Activated CD4-positive, alpha-beta T cell treated with anti-CD3 and anti-CD28 coated beads for 48 hours (primary cell): Measurements from ENCODE around the gene SCN2A.

Experiments
- DNase-seq: peaks from one replicate; pipeline ENCODE4 v3.0.0-alpha.2; 2020

The SCN2A gene

DNA sequence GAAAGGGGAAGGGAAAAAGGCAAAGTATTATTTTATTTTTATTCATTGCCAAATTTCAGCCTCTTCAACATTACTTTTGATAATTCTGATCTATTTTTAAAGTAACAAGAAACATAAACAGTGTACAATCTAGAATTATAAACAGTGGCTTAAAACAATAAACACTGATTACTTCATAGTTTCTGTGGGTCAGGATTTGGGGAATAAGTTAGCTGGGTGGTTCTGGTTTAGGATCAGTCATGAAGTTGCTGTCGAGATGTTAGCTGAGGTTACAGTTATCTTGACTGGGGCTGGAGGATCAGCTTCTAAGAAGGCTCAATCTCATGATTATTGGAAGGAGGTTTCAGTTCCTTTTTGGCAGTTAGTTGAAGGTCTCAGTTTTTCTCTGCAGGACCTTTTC lies 109.2 kb downstream of the SCN2A start:
- no peak for DNase-seq

DNA sequence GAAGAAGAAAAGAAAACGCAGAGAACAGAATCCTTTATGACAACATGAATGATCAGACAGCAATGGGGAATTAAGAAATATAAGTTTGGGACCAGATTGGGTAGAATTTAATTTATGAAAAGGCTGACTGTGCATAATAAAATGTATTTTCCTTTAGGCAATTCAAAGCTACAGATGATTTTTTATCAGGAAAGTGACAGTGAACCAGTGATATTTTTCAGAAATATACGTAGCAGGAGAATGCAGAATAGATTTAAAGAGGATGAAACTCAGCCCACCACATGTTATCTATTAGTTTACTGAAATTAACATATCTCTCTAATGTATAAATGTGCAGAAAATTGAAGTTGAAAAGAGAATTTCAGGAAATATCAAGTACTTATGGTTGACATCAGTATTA lies 110.0 kb downstream of the SCN2A start:
- DNase-seq = no peak

DNA sequence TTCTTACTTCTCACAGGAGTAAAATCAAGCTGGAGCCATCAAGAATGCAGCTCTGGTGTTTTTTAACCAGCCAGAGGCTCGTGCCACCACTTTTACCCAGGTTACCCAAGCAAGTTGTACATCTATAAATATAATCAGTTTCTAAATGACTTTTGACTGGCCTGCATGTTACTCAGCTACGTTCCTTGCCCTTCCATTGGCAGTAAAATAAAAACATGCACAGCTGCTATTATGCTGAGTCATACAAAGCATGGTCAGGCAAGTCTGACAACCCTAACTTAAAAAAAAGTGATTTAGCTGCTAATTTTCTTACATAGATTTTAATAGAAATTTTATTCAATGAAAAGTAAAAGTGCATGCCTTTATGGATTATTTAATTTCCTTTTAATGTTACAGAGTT lies 118.5 kb downstream of the SCN2A start:
- DNase-seq = no peak

DNA sequence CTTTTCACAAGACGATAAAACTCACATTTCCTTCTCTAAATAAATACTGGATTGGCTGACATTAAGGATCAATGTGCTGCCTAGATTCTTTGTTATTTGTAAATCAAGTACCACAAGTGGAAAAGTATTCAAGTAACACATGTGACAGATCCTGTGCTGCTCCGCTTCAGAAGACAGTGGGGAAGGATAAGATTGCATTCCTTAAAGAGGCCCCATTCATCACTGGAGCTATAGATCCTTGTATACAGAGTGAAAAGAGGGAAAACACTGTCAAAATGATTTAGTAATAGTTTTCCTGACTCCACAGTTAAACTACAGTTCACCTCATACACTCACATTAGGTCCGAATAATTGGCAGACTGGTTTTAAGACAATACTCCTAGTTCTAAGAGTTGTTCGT lies 122.3 kb downstream of the SCN2A start:
- DNase-seq = no peak

DNA sequence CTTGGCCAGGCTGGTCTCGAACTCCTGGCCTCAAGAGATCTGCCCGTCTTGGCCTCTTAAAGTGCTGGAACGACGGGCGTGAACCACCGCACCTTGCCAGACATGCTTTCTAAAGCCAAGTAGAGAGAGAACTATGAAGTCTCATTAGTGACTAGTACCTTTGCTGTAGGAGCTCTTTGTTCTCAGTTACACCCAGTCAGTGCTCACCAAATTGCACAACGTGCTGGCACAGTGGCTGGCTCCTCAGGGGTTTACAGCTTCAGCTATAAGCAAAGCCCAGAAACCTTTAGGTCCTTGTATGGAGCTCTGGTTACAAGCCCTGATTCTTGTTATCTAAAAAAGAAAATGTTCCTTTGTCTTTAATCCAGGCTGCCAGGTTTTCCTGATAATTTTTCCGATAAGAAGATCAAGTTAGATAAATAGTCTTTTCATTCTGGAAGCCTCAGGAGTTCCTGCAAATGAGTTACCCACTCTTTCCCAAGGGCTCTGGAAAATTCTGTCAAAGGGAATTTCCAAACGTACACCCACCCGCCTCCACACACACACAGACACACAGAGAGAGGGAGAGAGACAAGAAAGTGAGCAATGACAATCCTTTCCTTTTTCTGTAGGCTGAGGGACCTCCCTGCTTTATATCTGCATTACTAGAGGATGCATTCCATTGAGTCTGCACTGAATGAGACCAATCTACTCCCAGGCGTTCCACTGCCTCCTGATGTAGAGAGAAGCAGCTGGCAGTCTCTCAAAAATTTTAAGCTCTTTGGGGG lies 130.1 kb downstream of the SCN2A start:
- DNase-seq = no peak

DNA sequence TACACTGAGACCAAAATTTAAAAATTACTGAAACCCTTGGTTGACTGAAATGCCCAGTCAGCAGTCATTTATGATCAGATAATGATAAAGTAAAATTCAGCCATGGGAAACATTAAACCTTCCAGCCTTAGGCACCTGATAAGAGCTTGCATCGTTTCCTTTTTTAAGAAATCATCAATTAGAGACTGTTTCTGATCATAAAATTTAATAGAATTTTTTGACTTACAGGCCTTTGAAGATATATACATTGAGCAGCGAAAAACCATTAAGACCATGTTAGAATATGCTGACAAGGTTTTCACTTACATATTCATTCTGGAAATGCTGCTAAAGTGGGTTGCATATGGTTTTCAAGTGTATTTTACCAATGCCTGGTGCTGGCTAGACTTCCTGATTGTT lies 130.7 kb downstream of the SCN2A start:
- DNase-seq = no peak

DNA sequence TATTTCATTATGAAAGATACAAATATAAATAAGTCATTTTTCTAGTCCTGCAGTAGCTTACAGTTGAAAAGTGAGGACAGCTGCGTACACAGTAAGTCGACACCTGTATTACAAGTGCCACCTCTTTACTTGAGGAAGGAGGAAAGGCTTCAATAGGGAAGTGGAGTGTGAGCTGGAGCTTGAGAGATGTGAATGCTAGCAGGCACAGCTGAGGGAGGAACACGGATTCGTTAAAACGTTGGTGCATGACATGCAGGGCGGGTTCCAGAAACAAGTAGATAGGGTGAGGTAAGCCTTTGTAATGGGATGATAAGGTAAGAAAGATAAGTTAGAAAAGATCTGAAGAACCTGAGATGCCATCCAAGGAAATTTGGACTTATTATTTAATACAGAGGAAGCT lies 132.1 kb downstream of the SCN2A start:
- no peak for DNase-seq

DNA sequence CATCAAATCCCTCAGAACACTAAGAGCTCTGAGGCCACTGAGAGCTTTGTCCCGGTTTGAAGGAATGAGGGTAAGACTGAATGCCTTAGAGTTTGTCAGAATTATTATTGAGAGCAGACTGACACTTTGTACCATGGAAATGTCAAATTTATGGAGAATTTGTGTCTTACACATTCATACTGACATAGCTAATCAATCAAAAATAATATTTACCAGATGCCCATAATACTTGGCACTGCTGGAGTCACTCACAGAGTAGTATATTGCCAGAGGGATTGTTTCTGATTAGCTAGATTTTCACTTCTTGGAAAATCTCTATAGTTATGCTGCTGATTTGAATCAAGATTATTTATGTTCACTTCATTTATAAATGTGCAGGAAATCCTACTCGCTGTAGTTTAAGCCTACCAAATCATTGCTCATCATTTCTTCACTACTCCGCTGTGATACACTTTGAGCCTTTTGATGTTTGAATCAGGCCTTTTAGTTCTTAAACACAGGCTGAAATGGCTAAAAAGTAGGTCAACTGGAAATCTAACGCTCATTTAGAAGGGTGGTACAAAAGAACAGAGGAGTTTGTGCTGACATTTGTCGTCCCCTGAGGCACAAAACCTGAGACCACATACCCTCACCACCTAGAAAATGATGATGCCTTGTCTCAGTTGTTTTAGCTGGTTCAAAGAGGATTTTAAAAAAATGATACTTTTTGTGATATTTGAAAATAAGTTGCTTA lies 134.2 kb downstream of the SCN2A start:
- no peak for DNase-seq

DNA sequence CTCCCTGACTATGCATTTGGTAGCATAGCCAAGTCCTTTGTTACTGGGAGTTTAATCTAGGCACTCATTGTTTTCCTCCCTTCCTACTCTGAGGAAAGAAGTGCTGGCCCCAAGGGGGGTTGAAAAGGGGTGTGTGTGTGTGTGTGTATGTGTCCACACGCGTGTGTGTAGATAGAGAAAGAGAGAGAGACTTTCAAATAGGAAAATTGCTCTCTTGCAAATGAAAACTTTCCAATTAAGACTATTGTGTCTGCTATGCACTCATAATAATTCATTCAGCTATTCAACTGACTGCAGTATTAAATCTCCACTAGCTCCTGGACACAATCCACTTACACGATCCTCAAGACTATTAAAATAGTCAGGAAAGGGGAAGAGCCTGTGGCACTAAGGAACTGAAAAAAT lies 137.4 kb downstream of the SCN2A start:
- no peak for DNase-seq

DNA sequence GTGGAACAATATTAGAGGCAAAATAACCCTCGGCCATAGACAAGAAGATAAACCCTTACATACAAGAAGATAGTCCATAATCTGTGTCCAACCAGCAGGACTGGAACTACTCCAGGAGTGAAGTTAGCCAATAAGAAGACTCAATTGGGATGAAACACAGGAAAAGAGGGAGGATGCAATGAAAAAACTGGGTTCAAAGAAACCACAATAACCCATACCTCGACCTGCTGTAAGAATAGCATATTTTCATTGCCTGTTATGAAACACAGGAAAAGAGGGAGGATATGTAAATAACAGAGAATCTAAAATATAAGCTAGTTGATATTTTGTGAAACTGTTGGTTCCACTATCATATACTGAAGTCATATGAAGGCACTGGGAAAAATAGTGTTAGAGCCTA lies 143.1 kb downstream of the SCN2A start:
- no peak for DNase-seq

DNA sequence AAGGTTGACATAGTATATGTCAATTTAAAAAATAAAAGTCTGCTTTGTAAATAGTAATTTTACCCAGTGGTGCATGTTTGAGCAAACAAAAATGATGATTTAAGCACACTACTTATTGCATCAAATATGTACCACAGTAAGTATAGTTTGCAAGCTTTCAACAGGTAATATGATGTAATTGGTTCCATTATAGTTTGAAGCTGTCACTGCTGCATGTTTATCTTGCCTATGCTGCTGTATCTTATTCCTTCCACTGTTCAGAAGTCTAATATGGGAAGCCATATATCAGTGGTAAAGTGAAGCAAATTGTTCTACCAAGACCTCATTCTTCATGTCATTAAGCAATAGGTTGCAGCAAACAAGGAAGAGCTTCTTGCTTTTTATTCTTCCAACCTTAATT lies 151.7 kb downstream of the SCN2A start:
- no peak for DNase-seq

DNA sequence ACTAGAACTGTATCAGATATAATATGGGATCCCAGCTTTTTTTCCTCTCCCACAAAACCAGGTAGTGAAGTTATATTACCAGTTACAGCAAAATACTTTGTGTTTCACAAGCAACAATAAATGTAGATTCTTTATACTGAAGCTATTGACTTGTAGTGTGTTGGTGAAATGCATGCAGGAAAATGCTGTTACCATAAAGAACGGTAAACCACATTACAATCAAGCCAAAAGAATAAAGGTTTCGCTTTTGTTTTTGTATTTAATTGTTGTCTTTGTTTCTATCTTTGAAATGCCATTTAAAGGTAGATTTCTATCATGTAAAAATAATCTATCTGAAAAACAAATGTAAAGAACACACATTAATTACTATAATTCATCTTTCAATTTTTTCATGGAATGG lies 152.6 kb downstream of the SCN2A start:
- DNase-seq = no peak

DNA sequence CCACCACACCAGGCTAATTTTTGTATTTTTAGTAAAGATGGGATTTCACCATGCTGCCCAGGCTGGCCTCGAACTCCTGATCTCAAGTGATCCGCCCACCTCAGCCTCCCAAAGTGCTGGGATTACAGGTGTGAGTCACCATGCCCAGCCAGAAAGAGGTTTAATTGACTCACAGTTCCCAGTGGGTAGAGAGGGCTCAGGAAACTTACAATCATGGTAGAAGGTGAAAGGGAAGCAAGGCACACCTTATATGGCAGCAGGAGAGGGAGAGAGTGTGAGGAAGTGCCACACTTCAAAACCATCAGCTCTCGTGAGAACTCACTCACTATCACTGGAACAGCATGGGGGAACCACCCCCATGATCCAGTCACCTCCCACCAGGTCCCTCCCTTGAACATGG lies 159.4 kb downstream of the SCN2A start:
- DNase-seq = peak; percentile 33

DNA sequence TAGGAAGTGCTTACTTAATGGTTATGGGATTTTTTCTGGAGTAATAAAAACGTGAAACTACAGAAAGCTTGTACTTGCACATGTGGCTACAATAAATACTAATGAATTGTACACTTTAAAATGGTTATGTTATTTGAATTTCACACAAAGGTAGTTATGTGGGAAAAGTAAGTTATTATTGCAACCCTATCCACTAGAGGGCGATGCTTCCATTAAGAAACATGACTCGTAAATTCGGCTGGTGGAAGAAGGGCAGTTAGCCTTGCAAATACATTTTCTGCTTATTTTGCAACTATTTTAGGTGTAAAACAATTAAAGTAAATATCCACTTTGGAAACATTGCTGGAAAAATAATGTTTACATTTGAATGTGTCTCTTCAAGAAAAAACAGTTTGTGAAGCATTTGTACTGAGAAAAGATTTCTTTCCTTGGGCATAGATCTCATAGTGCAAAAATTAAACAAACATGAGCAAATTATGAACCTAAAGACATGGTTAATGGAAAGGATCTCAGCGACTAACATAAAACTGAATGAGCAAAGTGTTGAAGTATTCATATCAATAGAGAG lies 162.2 kb downstream of the SCN2A start:
- DNase-seq = peak; percentile 7

DNA sequence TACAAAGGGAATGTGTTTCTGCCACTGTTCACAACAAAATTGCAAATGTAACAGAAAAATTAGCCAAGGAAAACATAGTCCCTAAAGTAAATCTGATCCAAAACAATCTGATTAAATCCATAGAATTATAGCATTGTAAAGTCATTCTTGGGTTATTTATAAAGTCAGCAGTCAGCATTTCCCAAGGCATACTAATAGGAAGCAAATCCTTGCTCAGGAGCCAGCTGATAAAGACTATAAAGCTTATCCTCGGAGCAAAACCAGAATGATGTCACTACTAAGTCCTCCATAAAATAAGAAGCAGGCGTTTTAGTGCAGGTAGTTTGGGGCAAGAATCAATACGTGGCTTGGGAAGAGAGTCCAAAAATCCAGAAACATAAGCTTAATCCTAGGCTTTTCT lies 162.9 kb downstream of the SCN2A start:
- DNase-seq = no peak

DNA sequence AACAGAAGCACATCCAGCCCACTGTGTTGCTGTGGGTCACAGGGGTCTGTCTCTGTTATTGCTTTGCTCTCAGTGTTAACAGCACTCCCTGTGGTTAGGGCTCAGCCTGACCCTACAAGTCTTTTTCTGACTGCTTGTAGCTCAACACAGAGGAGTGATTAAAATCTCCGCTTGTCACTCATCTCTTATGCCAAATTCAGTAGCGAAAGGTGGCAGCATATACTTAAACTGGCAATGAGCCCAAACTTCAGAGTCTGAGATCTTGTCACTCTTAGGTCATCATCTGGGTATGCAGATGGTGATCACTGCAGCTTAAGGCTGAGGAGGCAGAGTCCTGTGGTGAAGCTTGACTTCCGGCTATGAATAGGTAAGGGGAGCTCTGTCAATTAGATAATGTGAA lies 167.0 kb downstream of the SCN2A start:
- no peak for DNase-seq

DNA sequence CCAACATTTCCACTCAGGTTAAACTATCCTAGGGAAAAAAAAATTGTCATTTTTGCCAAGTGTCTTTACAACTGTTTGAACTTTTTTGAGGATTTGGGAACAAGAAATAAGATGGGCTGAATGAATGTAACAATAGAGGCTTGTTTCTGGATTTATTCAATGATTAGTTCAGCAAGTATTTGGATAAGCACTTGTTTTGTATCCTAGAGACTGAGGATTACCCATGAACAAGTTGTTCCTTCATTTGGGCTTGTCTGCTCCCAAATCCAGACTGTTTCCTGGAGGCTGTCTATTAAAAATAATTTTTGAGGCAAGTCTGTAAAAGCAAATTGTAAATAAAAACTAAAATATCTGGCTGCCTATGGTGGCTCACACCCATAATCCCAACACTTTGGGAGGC lies 168.3 kb downstream of the SCN2A start:
- DNase-seq = no peak

DNA sequence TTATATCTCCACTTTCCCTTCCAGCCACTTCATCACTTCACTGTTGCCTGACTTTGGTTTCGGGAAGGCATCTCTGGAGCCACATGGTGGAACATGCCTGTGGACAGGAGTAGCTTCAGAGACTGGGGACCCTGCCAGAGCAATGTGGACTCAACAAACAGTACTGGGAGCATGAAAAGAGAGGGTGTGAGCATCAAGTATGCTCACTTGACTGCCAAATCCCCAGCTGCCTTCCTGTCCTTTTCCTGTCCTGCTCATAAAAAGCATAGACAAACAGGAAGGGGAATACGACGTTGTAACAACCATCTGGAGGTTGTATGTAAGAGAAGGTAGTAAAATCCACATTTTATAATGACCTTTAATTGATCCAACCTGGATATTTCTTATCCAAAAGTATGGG lies 169.0 kb downstream of the SCN2A start:
- DNase-seq = no peak

DNA sequence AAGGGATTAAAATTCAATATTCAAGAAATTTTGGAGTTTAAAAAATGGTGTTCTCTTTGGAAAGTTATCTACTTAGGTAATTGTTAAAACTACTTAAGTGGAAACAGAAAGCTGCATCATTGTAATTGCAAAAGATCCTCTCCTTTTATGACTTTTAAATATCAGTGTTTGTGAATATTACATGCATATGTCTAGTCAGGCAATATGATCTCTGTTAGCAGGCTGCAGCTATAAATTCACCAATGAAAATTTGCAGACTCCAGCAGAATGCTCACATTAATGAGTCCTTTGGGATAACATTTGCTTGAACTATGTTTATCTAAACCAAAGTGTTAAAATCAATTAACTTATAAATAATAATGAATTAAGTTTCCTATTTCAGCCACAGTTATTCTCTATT lies 171.1 kb downstream of the SCN2A start:
- DNase-seq = no peak

DNA sequence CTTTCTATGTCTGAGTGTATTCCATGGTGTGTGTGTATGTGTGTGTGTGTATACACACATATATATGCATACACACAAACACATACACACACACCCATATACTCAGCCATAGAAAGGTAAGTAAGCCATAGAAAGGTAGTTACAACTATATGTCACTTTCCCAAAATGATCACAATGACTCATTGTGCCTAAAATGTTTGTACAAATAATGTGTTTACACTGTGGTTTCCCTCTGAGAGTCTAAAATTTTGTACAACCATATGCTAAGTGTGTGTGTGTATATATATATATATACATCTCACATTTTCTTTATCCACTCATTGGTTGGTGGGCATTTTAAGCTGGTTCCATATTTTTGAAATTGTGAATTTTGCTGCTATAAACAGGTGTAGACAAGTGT lies 175.0 kb downstream of the SCN2A start:
- no peak for DNase-seq

DNA sequence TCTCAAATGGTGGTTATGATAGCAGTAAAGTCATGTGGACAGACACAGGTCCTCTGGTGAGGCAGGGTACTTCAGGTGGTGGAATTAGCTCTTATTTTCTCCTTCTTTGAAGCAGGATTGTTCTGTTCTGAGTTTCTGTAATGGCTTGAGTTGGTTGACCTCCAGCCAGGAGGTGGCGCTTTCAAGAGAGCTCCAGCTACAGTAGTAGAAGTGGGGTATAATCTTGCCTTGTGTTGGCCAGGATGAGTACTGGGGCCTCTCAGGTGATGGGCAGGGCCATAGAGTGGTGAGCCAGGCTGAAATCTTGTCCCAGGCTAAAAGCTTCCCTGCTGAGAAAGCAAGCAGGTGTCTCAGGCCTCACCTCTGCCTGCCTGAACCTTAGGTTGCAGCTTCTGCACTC lies 177.8 kb downstream of the SCN2A start:
- DNase-seq = no peak

DNA sequence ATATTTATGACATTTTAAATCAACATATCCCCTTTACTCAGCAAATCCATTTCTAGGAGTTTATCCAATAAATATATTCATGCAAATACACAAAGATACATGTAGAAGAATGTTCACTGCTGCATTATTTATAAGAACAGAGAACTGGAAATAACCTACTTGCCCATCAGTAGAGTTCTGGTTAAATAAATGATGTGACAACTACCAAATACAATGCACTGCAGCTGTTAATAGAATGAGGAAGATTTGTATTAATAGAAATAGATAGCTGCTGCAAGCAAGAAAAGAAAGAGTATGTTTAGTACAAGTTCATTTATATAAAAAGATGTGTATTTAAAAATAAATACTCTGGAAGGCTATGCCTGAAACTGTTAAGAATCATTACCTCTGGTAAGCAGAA lies 181.0 kb downstream of the SCN2A start:
- no peak for DNase-seq

DNA sequence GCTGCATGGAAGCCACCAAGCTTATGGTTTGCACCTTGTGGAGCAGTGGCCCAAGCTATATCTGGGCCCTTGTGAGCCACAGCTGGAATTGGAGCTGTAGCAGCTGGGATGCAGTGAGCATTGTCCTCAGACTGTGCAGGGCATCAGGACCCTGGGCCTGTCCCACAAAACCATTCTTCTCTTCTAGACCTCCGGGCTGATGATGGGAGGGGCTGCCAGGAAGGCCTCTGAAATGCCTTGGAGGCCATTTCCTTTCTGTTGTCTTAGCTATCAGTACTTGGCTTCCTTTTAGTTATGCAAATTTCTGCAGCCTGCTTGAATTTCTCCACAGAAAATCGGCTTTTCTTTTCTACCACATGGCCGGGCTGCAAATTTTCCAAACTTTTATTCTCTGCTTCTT lies 183.9 kb downstream of the SCN2A start:
- DNase-seq = no peak

DNA sequence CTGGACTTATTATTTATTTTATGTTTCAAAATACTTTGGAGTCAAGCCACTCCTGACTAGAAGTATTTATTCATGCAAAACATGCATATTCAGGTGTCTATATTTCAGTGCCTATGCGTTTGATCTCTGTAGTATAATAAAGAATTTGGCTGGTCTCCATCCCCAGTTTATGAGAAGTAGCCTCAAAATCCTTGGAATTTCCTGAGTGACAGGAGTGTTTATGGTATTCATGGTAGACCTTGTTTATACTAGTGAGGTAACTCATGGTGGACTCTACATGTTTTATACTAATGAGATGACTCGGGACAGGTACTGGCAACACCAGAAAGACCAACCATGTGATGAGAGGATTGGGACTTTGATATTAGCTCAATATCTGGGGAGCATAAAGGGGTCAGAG lies 186.3 kb downstream of the SCN2A start:
- DNase-seq = no peak

DNA sequence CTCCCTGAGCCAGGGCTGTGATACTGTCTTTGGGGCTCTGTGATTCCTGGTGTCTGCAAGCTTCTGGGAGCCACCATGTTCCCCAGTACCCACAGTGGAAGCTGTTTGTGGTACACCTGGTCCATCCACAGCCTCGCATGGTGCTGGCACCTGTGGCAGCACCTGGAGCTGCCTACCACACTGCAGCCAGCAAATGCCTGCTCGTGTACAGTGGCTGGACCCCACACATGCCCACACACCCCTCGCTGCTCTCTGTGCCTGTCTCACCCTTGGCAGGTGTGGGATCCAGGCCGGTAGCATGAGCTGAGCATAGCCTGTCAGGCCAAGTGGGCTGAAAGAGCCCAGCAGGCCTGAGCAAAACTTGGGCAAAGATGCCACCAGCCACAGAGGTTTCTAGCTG lies 188.5 kb downstream of the SCN2A start:
- DNase-seq = no peak
